ENCODE data around the gene MAP3K8. TPM values are rescaled to one million over a fixed set of nuclear protein-coding genes. Genes with fewer than 3 reads are reported as not detected.

The MAP3K8 gene
- total RNA-seq, 1 donor, result 14.5 TPM

DNA sequence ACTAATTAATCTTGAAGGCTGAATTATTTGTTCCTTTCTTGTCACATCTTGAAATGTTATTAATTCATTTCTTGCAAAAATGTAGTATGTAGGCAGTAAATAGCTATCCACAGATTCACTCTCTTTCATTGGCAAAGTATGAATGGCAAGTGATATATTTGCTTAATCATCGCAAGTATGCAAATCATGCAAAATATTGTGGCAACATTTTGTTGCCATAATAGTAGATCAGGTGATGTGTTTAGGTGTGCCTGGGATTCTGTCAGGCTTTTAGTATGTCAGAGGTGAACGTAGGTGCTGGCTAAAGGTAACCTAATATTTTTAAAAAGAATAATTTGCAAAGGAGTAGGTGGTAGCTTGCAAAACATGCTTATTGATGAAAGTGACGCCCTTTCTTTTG lies 5.9 kb downstream of the MAP3K8 start:
- Histone ChIP-seq H3K4me2 (ENCODE audit: insufficient read depth, low read length) (no peak overlapping the region), H4K20me1 (ENCODE audit: insufficient read depth, low read length) (no peaks in the 10 kb centered on the region)
- DNase-seq (ENCODE audit: insufficient read length, low spot score, missing footprints), result no peak

DNA sequence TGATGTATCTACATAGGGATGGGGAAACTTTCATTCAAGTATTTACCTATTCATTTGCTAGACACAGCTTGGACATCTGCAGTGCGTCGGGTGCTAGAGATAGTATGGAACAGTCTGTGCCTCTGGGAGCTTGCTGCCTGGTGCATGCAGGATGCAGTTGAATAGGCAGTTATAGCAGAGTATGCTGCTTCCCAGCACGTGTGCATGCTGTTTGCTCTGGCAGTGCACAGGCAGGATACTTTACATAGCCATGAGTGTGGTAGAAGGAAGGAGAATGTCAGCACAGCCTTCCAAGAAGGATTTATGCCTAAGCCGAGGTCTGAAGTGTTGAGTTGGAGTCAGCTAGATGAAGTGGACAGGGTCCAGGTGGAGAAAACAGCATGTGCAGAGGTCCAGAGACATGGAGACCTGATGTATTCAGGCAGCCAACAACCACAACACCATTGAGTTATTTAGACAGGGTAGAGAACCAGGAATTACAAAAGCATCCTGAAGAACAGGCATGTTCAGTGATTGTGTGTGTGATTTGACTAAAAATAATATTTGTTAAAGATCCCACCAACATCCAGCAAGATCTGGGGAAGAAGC lies 8.1 kb downstream of the MAP3K8 start:
- Histone ChIP-seq H3K36me3 (ENCODE audit: insufficient read depth, low read length) (peaks cover 9% of the 10 kb centered on the region), H4K20me1 (ENCODE audit: insufficient read depth, low read length) (no peaks in the 10 kb centered on the region), H3K27ac (ENCODE audit: low read depth, low read length) (no peak overlapping the region), H3K4me1 (ENCODE audit: insufficient read depth, low read length) (peaks cover 29% of the 10 kb centered on the region), H3K79me2 (ENCODE audit: insufficient read depth, low read length) (no peaks in the 10 kb centered on the region), H3K9me3 (ENCODE audit: low read depth, low read length) (no peaks in the 10 kb centered on the region), H3K27me3 (ENCODE audit: insufficient read depth, low read length) (no peaks in the 10 kb centered on the region), H3K4me2 (ENCODE audit: insufficient read depth, low read length) (no peak overlapping the region), H2AFZ (ENCODE audit: low read length) (no peak overlapping the region), H3K4me3 (ENCODE audit: insufficient read depth, low read length) (no peak overlapping the region)
- no peak for DNase-seq (ENCODE audit: insufficient read length, low spot score, missing footprints)
- TF ChIP-seq, protein P1, sequence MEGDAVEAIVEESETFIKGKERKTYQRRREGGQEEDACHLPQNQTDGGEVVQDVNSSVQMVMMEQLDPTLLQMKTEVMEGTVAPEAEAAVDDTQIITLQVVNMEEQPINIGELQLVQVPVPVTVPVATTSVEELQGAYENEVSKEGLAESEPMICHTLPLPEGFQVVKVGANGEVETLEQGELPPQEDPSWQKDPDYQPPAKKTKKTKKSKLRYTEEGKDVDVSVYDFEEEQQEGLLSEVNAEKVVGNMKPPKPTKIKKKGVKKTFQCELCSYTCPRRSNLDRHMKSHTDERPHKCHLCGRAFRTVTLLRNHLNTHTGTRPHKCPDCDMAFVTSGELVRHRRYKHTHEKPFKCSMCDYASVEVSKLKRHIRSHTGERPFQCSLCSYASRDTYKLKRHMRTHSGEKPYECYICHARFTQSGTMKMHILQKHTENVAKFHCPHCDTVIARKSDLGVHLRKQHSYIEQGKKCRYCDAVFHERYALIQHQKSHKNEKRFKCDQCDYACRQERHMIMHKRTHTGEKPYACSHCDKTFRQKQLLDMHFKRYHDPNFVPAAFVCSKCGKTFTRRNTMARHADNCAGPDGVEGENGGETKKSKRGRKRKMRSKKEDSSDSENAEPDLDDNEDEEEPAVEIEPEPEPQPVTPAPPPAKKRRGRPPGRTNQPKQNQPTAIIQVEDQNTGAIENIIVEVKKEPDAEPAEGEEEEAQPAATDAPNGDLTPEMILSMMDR (IDR thresholded peaks at IDR 0.05; ENCODE audit: extremely low read depth, low read depth, low read length), result no peak

More for the DNA sequence above, 5.9 kb downstream of the MAP3K8 start:
- H3K36me3 ChIP-seq (ENCODE audit: insufficient read depth, low read length), result peaks cover 9% of the 10 kb centered on the region
- H3K9me3 ChIP-seq (ENCODE audit: low read depth, low read length), result no peaks in the 10 kb centered on the region
- no peak overlapping the region for H3K4me3 ChIP-seq (ENCODE audit: insufficient read depth, low read length)
- H3K4me1 ChIP-seq (ENCODE audit: insufficient read depth, low read length), result peaks cover 38% of the 10 kb centered on the region
- H3K79me2 ChIP-seq (ENCODE audit: insufficient read depth, low read length), result peaks cover 2% of the 10 kb centered on the region
- H2AFZ ChIP-seq (ENCODE audit: low read length), result no peak overlapping the region
- TF ChIP-seq, protein P1 (IDR thresholded peaks at IDR 0.05; ENCODE audit: extremely low read depth, low read depth, low read length), result no peak
- no peak overlapping the region for H3K27ac ChIP-seq (ENCODE audit: low read depth, low read length)
- H3K27me3 ChIP-seq (ENCODE audit: insufficient read depth, low read length), result no peaks in the 10 kb centered on the region

DNA sequence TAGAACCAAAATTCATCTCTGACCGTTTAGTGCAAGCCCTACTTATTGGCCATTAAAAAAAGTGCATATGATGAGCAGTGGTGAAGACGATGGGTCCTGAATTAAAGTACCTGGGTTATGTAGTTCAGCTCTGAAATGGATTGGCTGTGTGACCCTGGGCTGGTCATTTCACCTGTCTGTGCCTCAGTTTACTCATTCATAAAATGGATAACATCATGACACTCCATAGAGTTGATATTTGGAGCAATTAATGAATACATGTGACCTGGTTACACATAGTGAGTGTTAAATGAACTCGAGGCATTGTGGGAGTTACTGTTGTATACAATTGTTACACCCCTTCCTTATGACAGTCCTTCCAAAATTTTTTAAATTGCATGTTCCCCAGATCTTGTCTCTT lies 9.1 kb downstream of the MAP3K8 start:
- no peak for DNase-seq (ENCODE audit: insufficient read length, low spot score, missing footprints)
- H3K4me2 ChIP-seq (ENCODE audit: insufficient read depth, low read length), result no peak overlapping the region
- TF ChIP-seq, protein P1 (IDR thresholded peaks at IDR 0.05; ENCODE audit: extremely low read depth, low read depth, low read length), result no peak
- H3K36me3 ChIP-seq (ENCODE audit: insufficient read depth, low read length), result peaks cover 15% of the 10 kb centered on the region
- no peaks in the 10 kb centered on the region for H4K20me1 ChIP-seq (ENCODE audit: insufficient read depth, low read length)
- H3K4me1 ChIP-seq (ENCODE audit: insufficient read depth, low read length), result peaks cover 19% of the 10 kb centered on the region
- no peaks in the 10 kb centered on the region for H3K9me3 ChIP-seq (ENCODE audit: low read depth, low read length)
- no peak overlapping the region for H3K27ac ChIP-seq (ENCODE audit: low read depth, low read length)
- H3K27me3 ChIP-seq (ENCODE audit: insufficient read depth, low read length), result no peaks in the 10 kb centered on the region
- no peak overlapping the region for H2AFZ ChIP-seq (ENCODE audit: low read length)
- H3K4me3 ChIP-seq (ENCODE audit: insufficient read depth, low read length), result no peak overlapping the region
- no peaks in the 10 kb centered on the region for H3K79me2 ChIP-seq (ENCODE audit: insufficient read depth, low read length)

DNA sequence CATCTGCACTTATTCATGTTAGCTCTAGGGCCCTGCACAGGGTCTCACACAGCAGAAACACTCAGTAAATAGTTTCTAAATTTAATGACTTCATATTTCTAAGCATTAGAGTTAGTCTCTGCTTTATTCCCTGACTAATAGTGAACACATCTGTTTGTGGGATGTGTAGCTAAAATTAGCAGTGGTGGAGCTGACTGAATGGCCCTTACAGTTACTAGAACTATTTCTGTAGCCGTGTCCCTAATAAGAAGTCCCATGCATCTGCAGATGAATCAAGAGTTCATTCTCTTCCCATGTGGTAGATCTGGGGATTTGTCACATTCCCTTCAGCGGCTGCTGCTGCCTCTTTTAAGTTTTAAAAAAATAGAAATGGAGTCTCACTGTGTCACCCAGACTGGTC lies 11.7 kb downstream of the MAP3K8 start:
- TF ChIP-seq, protein P1 (IDR thresholded peaks at IDR 0.05; ENCODE audit: extremely low read depth, low read depth, low read length), result no peak
- Histone ChIP-seq H3K36me3 (ENCODE audit: insufficient read depth, low read length) (peaks cover 24% of the 10 kb centered on the region), H3K27me3 (ENCODE audit: insufficient read depth, low read length) (no peaks in the 10 kb centered on the region), H3K4me2 (ENCODE audit: insufficient read depth, low read length) (peak overlapping the region; percentile 32), H3K27ac (ENCODE audit: low read depth, low read length) (peak overlapping the region; percentile 63), H2AFZ (ENCODE audit: low read length) (no peak overlapping the region), H3K4me1 (ENCODE audit: insufficient read depth, low read length) (peaks cover 9% of the 10 kb centered on the region), H3K9me3 (ENCODE audit: low read depth, low read length) (no peaks in the 10 kb centered on the region), H4K20me1 (ENCODE audit: insufficient read depth, low read length) (no peaks in the 10 kb centered on the region), H3K4me3 (ENCODE audit: insufficient read depth, low read length) (no peak overlapping the region), H3K79me2 (ENCODE audit: insufficient read depth, low read length) (no peaks in the 10 kb centered on the region)
- DNase-seq (ENCODE audit: insufficient read length, low spot score, missing footprints), result no peak
